Skeletal muscle cell (primary cell): Measurements from ENCODE around the gene ERG28.

ENCODE experiments used
- DNase-seq: peaks from one replicate; pipeline ENCODE4 v3.0.0-alpha.2; 2010; ENCODE audit warnings: low read depth
- H3K4me3 ChIP-seq: 2 replicates; pipeline ENCODE4 v1.5.1; 2011; ENCODE audit warnings: low read depth, mild to moderate bottlenecking, control low read depth, low read length, moderate library complexity

Gene ERG28

GRCh38 chr14:75662966-75663365 lies 2.3 kb upstream of the ERG28 start:
- no peak for DNase-seq
- H3K4me3 ChIP-seq = no peak overlapping the region

GRCh38 chr14:75661499-75661814 lies 781 bp upstream of the ERG28 start:
- no peak for DNase-seq
- H3K4me3 ChIP-seq = peak overlapping the region; percentile 94

GRCh38 chr14:75660238-75660629 lies 442 bp downstream of the ERG28 start:
- peak overlapping the region; percentile 94 for H3K4me3 ChIP-seq
- DNase-seq = no peak

- no peak for DNase-seq
- H3K4me3 ChIP-seq = no peak overlapping the region
Observed at GRCh38 chr14:75658957-75659356, 1.7 kb downstream of the ERG28 start.

- H3K4me3 ChIP-seq = no peak overlapping the region
- no peak for DNase-seq
Observed at GRCh38 chr14:75657331-75657730, 3.3 kb downstream of the ERG28 start.

- no peak for DNase-seq
- no peak overlapping the region for H3K4me3 ChIP-seq
Observed at GRCh38 chr14:75655235-75655634, 5.4 kb downstream of the ERG28 start.

- no peak for DNase-seq
- H3K4me3 ChIP-seq = no peak overlapping the region
Observed at GRCh38 chr14:75654127-75654732, 6.4 kb downstream of the ERG28 start.

- no peak for DNase-seq
- H3K4me3 ChIP-seq = no peak overlapping the region
Observed at GRCh38 chr14:75653563-75653962, 7.1 kb downstream of the ERG28 start.

GRCh38 chr14:75650253-75651058 lies 10.2 kb downstream of the ERG28 start:
- DNase-seq = no peak
- no peak overlapping the region for H3K4me3 ChIP-seq

GRCh38 chr14:75649773-75650172 lies 10.9 kb downstream of the ERG28 start:
- no peak overlapping the region for H3K4me3 ChIP-seq
- DNase-seq = no peak

- DNase-seq = no peak
- H3K4me3 ChIP-seq = no peak overlapping the region
Observed at GRCh38 chr14:75649337-75649736, 11.3 kb downstream of the ERG28 start.

GRCh38 chr14:75648066-75648838 lies 12.4 kb downstream of the ERG28 start:
- peak; percentile 99 for DNase-seq
- H3K4me3 ChIP-seq = no peak overlapping the region

GRCh38 chr14:75647640-75648039 lies 13.0 kb downstream of the ERG28 start:
- DNase-seq = no peak
- no peak overlapping the region for H3K4me3 ChIP-seq

- no peak for DNase-seq
Observed at GRCh38 chr14:75646762-75647161, 13.9 kb downstream of the ERG28 start.

GRCh38 chr14:75645056-75645455 lies 15.6 kb downstream of the ERG28 start:
- peak; percentile 70 for DNase-seq

More at GRCh38 chr14:75646762-75647161, 13.9 kb downstream of the ERG28 start:
- no peak overlapping the region for H3K4me3 ChIP-seq

GRCh38 chr14:75643985-75644384 lies 16.7 kb downstream of the ERG28 start:
- no peak for DNase-seq
- no peak overlapping the region for H3K4me3 ChIP-seq

More at GRCh38 chr14:75645056-75645455, 15.6 kb downstream of the ERG28 start:
- H3K4me3 ChIP-seq = no peak overlapping the region

- no peak overlapping the region for H3K4me3 ChIP-seq
- no peak for DNase-seq
Observed at GRCh38 chr14:75640876-75641275, 19.8 kb downstream of the ERG28 start.

GRCh38 chr14:75636100-75636692 lies 24.5 kb downstream of the ERG28 start:
- no peak overlapping the region for H3K4me3 ChIP-seq
- DNase-seq = no peak

- DNase-seq = no peak
- H3K4me3 ChIP-seq = no peak overlapping the region
Observed at GRCh38 chr14:75634848-75635247, 25.8 kb downstream of the ERG28 start.

GRCh38 chr14:75631453-75631831 lies 29.2 kb downstream of the ERG28 start:
- DNase-seq = peak; percentile 52
- H3K4me3 ChIP-seq = no peak overlapping the region
